A549 (cell line): ENCODE measurements around the gene VPS50.

Experiments
- CTCF ChIP-seq: fragments of >200 bp; sonication (Bioruptor Twin); formaldehyde crosslinking; IDR thresholded peaks from 3 replicates; pipeline ENCODE4 v1.5.1; 2016
- EP300 ChIP-seq, 2 experiments: fragments of >200 bp; sonication (Bioruptor Twin); formaldehyde crosslinking; IDR thresholded peaks; 2 replicates in 1 of 2; 3 replicates in 1 of 2; pipeline ENCODE4 v1.6.1; 2016 to 2017
- JUNB ChIP-seq: fragments of >200 bp; sonication (Bioruptor Twin); formaldehyde crosslinking; IDR thresholded peaks from 2 replicates; pipeline ENCODE4 v1.6.1; 2016

DNA sequence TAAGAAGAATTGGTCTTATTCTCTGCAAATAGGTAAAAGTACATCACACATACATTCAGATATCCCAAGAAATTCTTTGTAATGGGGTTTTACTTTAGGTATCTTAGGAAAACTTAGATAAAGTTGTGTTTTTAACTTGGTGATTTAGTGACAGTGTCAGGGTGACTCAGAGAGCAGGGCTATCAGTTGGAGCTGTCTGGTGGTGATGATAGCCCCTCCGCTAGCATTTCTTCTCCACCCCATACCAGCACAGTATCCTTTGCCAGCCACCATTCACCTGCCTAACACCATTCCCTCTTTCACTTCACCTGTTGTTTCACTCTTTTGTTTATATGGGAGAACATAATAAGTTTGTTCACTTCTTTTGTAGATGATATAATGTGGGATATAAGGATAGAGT is 30.4 kb downstream of the VPS50 start:
- TF ChIP-seq CTCF (no peak), JUNB (no peak), EP300 (IDR thresholded peaks at IDR 0.05) (no peak)
